HG02885 (cell line): ENCODE data around the gene IRF3.

ENCODE experiments used
- ATAC-seq: cut with Tn5 transposase; IDR thresholded peaks from one replicate; pipeline ENCODE4 v1.9.1; 2021; ENCODE audit warnings: mild to moderate bottlenecking; ENCODE audit not compliant: unreplicated experiment, poor library complexity

IRF3 gene

DNA sequence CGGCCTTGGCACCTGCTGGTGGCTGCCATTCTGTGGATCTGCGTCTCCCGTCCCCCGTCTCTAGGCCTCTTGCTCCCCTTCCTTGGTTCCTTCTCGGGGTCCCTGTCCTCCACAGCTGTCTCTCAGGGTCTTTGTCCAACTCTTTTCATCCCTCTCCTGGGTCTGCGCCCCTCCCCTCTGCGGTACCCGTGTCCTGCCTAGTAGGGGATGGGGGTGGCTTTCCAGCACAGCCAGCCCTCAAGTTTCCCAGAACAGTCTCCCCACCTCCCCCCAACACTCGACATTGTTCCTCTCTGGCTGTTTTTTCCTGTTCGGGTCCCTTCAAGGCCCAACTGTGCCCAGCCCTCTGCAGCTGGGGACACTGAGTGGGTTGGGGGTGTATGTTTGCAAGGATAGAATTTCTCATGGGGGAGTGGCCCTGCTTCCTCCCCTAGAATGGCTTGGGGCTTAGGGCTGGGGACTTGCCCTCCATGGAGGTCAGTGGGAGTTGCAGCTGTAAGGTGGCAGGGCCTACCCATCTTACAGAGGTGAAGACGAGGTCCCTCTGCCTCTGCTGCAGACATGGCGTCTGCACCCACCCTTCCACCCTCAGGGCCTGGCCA, 23.0 kb upstream of the IRF3 start:
- ATAC-seq, result no peak

DNA sequence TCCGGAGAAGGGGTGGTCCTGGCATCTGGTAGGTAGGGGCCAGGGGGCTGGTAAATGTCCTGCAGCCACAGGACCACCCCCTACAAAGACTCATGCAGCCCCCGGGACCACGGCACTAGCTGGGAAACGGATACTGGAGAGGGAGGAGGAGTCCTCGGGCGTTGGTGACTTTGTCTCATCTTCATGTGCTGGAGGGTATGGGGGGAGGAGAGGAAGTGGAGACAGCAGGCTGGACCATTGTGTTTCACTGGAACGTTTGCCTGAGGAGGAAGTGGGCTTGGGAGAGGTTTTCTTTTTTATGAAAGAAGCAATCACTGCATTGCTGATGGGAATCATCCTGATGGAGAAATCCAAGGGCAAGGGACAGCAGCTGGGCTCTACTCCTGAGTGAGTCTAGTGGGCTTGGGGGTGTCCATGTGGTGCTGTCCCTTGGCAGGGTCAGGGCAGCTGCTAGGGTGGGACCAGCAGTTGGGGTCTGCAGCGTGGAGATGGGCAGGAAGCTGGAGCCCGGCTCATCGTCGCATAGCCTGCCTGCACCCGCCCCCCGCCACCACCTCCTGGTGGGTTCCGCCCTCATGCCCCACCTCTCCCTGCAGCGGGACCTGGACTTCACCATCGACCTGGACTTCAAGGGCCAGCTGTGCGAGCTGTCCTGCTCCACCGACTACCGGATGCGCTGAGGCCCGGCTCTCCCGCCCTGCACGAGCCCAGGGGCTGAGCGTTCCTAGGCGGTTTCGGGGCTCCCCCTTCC, 22.1 kb upstream of the IRF3 start:
- ATAC-seq, result no peak

DNA sequence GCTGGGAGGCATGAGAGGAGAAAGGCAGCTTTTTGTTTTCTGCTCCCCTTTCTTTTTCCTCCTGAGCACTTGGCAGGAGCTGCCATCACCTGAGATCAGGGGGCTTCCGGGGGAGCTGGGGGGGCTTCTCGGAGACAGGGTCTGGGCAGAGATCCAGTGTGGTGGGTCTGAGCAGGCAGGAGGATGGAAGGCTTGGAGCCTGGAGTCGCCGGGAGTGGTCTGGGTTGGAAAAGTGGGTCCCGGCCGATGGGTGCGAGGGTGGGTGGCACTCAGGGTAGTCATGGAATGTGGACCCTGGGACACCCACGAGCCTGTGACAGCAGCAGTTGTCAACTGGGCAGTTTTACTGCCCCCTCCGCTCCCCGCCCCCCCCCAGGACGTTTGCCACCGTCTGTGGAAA, 21.5 kb upstream of the IRF3 start:
- ATAC-seq, result no peak

DNA sequence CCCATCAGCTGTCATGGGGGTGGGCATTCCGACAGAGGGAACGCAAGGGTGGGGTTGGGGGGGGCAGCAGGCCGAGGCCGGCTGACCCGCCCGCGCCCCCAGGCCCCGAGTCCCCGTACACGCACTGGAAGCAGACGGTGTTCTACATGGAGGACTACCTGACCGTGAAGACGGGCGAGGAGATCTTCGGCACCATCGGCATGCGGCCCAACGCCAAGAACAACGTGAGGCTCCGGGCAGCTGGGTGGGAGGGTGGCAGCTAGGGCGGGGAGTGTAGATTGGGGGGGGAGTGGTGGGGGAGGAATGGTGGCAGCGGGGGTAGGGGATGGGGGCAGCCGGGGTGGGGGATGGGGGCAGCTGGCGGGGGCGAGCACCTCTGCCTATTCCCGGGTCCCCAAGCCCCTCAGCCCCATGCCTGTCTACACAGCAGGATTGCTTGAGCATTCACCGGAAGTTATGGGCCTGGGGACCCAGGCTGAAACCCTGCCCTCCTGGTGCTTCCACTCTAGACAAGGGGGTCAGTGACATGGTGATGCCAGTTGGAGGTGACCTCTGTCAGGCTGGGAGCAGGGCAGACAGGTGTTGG, 20.9 kb upstream of the IRF3 start:
- no peak for ATAC-seq

DNA sequence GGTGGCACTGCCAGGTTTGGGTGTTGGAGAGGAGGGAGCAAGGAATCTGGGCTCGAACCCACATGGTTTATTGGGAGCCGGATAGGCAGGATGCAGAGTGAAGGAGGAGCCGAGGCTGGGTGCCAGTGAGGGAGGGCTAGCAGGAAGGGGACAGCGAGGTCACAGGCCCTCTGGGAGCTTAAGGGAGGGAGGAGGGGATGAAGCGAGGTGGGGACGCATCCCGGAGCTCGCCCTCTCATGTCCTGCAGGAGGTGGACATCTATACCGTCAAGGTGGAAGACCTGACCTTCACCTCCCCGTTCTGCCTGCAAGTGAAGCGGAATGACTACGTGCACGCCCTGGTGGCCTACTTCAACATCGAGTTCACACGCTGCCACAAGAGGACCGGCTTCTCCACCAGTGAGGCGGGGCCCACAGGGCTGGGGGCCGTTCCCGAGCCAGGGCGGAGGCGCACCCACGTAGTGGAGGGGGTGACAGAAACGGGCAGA, 20.2 kb upstream of the IRF3 start:
- ATAC-seq, result no peak

DNA sequence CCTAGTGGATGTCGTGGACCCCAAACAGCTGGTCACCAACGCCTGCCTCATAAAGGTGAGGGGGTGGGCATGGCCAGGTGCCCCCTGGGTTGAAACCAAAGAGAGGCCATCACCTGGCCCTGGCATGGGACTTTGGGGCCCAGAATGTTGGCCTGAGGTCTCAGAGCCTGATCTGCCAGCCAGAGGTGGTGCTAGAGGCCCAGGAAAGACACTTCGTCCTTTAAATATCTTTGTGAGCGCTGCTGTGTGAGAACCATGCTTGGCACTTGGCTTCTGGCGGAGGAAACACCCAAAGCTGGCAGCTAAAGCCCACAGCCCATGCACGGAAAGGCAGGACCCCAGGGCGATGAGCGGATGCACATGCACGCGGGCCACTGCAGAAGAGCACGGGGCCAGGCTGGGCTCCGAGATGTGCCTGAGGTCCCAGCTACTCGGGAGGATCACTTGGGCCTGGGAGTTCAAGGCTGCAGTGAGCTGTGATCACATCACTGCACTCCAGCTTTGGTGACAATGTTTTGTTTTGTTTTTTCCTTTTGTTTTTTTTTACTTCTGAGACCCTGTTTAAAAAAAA, 19.4 kb upstream of the IRF3 start:
- ATAC-seq, result no peak

DNA sequence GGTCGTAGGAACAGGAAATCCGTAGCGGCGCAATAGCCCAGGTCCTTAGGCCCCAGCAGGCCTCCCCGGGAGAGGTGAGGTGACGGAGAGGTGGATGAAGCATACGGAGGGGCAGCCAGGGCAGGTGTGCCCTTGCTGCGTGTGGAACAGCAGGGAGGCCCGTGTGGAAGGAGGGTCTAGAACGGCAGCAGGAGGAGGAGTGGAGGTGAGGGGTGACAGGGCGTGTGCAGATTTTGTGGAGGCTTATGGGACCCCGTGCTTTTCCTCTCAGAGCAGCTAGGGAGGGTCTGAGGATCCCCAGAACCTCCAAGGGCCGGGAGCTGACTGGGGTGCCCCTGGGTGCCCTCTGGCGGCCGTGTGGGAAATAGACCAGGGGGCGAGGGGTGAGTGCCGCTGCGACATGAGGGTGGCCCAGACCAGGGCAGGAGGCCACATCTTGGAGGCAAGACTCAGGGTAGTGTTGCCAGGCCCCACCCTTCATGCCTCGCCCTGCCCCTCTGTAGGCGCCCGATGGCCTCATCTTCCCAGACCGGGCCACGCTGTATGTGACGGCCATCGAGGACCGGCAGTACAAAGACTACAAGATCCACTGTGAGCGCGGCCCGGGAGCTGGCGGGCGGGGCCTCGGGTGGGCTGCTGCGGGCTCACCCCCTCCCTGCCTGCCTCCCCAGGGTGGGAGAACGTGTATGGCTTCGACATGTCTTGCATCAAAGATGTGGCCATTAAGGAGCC, 18.8 kb upstream of the IRF3 start:
- ATAC-seq, result no peak

DNA sequence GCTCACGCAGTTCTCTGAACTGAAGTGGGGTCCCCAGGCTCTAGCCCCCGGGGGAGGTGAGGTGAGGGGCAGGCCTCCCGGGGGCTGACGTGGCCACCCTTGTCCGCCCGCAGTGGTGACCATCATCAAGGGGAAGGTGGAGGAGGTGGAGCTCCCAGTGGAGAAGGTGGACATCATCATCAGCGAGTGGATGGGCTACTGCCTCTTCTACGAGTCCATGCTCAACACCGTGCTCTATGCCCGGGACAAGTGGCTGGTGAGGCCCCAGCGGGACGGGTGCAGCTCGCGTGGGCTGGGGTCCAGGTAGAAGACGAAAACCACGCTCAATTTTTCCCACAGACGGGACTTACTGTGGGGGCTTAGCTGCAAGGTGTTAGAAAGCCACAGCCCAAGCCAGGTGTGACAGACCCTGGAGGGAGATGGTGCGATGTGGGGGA, 18.2 kb upstream of the IRF3 start:
- no peak for ATAC-seq

DNA sequence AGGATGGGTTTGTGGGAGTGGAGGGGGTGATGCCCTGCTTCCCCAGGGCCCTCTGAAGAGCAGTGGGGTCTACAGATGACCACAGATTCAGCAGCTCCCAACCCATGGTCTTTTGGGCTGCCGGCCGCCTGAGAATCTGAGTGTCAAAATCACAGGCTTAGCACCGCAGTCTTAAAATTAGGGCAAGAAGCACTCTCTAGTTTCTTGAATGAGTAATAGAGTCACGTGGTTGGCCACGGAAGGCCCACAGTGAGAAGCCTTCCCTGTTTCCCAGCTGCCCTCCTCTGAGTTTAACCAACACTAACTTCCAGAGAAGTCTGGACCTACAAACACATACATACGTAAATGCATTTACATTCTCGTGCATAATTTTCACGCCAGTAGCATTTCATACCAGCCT, 16.6 kb upstream of the IRF3 start:
- ATAC-seq, result no peak

DNA sequence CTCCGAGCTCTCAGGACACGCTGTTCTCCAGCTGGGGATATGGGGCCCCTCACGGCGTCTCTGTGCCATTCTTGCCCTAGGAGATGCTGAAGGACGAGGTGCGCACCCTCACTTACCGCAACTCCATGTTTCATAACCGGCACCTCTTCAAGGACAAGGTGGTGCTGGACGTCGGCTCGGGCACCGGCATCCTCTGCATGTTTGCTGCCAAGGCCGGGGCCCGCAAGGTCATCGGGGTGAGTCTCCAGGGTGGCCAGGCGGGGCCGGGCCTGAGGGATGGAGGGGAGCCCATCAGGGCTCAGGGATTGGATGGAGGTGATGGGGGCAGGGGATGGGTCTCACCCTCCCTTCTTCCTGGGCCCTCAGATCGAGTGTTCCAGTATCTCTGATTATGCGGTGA, 16.2 kb upstream of the IRF3 start:
- no peak for ATAC-seq

DNA sequence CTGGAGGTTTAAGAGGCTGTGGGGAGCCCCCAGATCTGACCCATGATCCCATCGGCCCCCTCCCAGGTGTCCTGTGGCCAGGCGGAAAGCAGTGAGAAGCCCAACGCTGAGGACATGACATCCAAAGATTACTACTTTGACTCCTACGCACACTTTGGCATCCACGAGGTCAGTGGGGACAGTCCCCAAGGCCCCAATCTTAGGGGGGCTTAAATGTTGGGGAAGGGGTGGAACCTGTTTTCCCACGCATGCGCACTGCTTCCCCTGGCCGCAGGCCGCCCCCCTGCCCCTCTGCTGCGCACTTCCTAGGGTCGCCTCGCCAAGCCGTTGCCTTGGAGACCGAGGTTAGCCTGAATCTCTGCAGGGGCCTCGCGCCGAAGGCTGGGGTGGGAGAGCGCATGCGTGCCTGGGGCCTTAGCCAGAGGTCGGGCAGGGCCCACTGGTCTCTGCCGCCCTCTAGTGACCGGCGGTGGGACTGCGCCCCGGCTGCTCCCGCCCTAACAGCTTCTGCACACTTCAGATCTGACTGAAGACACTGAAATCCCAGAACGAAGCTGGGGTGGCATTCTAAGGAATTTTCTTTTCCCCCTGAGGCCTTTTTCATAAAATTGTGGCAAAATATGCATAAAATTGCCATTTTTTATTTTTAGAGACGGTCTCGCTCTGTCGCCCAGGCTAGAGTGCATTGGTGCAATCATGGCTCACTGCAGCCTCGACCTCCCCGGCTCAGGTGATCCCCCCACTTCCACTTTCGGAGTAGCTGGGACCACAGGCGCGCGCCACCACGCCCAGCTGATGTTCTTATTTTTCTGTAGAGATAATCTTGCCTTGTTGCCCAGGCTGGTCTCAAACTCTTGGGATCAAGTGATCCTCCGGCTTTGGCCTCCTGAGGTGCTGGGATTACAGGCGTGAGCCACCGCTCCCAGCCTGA, 15.0 kb upstream of the IRF3 start:
- peak; percentile 22 for ATAC-seq

DNA sequence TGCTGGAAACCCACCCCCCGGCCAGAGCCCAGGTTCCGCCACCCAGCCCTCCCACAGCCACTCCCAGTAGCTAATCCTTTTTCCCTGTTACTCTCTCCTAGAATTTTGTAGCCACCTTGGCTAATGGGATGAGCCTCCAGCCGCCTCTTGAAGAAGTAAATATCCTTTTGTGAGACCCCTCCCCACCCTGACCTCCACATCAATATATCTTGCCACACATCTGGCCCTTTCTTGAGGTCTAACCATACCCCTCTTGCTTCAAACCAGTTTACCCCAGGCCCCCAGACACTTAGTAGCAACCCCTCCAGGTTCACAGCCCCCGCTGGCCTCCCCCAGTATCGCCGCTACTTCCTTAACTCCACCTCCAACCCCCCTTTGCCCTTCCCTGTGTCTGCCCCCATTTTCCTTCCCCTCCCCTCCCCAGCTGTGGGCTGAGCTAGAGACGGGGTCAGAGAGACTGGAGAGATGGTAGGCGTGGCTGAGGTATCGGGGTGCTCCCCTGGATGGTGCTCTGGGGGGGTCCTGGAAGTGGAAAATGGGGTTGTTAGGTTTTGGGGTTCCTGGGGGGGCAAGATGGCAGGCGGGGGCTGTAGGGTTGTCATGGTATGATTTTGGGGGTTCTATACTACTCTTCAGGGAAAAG, 14.2 kb upstream of the IRF3 start:
- ATAC-seq, result no peak

DNA sequence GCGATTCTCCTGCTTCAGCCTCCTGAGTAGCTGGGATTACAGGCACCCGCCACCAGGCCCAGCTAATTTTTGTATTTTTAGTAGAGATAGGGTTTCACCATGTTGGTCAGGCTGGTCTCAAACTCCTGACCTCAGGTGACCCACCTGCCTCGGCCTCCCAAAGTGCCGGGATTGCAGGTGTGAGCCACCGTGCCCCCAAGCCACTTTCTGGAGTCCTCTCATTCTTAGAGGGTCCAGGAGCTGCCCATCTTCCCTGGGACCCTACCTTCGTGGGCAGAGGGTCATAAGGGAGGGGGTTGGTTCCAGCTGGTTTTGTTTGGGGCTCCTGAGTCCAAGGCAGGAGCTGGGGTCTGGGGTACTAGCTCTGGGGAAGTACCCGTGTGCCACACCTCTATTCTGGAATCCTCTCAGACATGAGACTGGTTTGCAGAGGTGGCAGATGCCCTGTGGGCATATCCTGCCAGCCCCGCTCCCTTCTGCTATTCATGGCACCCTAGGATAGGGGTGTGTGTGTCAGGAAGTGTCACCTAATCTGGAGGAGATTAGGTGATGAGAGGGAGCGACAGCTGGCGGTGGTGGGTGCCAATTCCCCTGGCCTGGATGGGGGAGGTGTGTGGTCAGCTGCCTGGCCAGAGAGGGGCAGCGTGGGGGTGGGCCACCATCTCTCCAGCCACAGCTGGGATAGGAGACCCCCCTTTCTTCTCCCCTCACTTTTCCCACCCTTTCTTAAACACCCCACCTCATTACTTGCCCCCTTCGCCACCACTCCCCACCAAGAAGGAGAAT, 13.5 kb upstream of the IRF3 start:
- ATAC-seq, result no peak

DNA sequence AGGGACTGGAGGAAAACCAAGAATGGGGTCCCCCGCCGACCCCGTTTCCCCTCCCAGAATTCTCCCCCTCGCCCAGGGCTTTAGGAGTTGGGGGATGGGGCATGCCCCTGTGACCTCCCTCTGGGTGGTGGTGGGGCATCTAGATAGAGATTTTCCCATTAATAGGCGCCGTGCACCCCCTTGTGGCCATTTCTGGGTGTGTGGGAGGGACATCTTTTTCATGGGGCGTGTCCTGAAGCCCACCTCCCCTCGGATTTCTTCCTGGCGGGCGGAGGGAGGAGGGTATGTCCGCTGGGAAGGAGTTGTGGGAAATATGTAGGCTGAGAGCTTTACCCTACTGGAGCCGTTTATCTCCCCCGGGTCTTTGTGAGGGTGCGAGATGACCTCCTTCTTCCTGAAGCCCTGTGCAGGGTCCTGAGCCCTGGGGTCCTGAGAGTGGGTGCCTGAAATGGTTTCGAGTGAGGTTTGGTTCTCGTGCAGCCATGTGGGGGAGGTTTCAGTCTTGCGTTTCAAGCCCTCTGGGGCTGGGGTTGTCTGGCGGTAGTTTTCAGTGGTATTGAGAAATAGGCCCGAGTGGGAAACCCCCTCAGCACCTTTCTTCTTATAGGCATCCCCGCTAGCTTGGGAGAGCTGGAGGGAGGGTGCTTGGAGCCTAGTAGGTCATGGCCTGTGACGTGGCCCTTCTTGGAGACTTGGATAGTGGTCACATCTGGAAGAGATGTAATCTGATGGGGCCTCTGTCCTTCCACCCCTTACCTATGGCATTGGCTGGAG, 12.4 kb upstream of the IRF3 start:
- ATAC-seq, result no peak

DNA sequence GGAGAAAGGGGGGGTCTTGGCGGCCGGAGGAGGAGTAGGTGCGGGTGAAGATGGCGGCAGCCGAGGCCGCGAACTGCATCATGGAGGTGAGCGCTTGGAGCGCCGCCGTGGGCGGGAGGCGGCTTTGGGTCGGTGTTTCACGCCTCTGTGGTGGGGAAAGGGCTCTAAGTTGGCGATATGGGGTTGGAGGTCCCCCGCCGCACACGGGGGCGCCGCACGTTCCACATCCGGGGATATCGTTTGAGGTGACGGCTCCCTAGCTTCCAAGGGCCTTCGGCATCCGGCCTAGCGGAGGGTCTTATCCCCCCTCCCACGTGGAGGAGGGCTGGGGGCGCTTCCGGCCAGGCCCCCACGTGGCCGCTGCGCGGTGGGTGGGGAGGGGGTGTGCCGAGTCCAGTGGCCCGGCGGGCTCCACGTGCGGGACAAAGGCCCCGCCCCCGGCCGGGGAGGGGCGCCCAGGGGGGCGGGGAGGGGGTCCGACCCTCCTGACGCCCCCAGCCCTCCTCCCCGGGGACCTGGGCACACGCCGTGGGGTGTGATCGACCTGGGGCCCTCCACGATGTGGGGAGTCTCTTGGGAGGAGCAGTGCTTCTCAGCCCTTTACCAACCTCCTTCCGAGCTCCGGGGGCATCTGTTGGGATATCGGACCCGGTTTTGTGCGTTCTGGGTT, 11.7 kb upstream of the IRF3 start, which contains the start of gene PRMT1:
Gene PRMT1, plus strand, starts transcription at position 41 of the 670 bp plus-strand sequence. Its CDS starts 10 bp downstream, at position 51.
- ATAC-seq, result no peak

DNA sequence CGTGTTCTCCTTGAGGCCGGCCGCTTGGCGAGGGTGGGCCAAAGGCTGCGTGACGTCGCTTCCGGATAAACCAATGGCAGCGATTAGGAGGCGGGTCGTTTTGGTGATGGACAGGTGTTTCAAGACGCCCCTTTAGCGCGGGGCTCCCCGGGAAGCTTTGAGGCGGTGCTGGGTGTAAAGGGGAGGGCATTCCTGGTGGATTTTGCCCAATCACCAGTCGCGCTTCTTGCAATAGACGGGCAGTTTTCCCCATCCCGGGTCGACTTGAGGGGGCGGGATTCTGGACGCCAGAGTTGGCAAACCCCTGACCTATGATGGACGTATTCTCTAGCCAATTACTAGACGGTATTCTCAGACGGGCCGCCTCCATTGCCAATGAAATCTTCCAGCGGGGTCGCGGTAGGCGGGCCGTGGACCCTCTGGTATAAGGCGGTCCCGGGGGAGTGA, 11.2 kb upstream of the IRF3 start:
- peak; percentile 72 for ATAC-seq
